Inflammatory macrophage treated with lipopolysaccharide for 4 hours (primary cell): Measurements from ENCODE around the gene CCDC7.
A peak's percentile ranks its signal among the peaks of the same experiment; 100 is the strongest.
"Not testable (repeated sequence)": the region's sequence is repeated elsewhere in the genome, so short reads cannot be mapped to it uniquely, and the experiment has no call there.

ENCODE experiments used
- DNase-seq: peaks from one replicate; pipeline ENCODE4 v3.0.0-alpha.2; 2020

CCDC7 gene

GRCh38 chr10:32738958-32739357 is 293.0 kb downstream of the CCDC7 start:
- no peak for DNase-seq

GRCh38 chr10:32744321-32744720 is 298.4 kb downstream of the CCDC7 start:
- DNase-seq = no peak

DNA sequence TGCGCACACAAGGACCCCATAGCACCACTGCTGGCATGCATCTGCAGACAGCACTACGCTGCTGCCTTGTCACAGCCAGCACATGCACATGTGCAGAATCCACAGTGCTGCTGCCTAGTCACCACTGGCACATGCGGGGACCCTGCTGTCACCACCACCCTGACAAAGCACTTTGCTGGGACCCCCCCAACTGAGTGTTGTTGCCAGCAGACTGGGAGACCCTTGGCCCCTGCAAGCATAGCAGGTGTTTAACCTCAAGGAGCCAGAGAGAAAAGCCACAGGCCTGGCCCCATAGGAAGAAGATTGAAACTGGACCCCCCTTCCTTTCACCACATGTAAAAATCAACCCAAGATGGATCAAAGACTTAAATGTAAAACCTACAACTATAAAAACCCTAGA is 300.9 kb downstream of the CCDC7 start:
- no peak for DNase-seq

DNA sequence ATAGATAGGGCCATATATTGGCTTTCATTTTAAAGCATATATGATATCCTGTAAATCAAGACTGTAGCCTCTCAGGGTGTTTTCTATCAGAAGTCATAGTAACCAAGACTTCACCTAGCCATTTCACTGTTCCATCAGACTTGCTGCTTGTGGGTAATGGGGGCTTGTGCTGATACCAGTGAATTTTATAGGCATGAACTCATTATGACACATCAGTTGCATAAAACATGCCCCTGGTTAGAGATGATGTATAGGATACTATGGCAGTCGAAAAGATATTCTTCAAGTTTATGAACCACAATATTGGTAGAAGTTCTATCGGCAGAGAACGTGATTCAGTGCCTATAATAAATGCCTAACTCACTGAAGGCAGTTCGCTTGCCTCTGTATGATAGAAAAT is 305.6 kb downstream of the CCDC7 start:
- DNase-seq = no peak

GRCh38 chr10:32754900-32755299 is 309.0 kb downstream of the CCDC7 start:
- not testable (repeated sequence) for DNase-seq

GRCh38 chr10:32771217-32771616 is 325.3 kb downstream of the CCDC7 start:
- no peak for DNase-seq

GRCh38 chr10:32773105-32773504 is 327.2 kb downstream of the CCDC7 start:
- DNase-seq = no peak

DNA sequence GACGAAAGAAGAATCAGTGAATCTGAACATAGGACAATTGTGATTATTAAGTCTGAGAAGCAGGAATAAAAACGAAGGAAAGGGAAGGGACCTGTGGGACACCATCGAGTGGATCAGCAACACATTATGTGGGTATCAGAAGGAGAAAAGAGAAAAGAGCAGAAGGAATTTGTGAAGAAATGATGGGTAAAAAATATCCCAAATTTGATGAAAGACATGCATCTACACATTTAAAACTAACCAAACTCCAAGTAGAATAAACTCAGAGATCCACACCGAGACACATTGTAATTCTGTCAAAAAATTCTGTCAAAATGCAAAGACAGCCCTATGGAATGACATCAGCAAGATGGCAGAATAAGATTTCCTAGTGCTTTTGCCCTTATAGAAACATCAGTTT is 341.0 kb downstream of the CCDC7 start:
- no peak for DNase-seq

DNA sequence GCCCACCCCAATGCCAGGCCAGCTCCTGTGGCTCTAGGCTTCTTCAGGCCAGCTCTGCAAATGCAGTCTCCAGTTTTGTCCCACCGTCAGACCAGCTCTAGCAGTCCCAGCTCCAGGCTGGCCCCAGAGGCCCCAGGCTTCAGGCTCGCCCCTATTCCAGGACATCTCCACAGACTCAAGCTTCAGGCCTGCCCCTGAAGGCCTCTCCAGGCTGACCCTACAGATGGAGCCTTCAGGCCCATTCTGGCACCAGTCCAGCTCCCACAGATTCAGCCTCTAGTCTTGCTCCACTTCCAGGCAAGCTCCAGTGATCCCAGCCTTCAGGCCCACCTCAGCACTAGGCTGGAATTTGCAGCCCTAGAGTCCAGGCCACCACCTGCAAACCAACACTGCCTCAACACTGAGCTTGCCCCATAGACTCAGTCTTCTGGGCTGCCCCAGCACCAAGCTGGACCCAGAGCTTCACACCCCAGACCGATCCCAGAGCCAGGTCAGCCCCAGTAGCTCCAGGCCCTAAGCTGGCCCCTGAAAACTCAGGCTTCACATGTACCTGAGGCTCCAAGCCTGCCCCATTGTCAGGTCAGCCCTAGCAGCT is 341.8 kb downstream of the CCDC7 start:
- DNase-seq = no peak

- DNase-seq = no peak
Observed at GRCh38 chr10:32788359-32788758, 342.4 kb downstream of the CCDC7 start.

DNA sequence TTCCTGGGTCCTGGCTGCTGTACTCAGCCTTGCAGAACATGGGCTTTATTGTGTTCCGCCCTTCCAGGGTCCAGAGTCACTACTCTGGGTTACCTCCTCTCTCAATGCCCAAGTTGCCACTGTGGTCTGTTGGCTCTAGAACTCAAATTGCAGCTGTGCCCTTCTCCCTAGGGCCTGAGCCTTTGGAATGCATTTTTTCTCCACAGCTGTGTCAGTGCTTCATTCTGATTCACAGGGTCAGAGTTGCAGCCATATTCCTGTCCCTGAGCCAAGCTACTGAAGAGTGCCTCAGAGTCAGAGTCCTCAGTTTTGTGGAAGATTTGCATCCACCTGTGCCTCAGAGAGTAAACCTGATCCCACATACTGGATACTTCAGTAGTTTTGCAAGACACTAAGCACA is 344.5 kb downstream of the CCDC7 start:
- no peak for DNase-seq

DNA sequence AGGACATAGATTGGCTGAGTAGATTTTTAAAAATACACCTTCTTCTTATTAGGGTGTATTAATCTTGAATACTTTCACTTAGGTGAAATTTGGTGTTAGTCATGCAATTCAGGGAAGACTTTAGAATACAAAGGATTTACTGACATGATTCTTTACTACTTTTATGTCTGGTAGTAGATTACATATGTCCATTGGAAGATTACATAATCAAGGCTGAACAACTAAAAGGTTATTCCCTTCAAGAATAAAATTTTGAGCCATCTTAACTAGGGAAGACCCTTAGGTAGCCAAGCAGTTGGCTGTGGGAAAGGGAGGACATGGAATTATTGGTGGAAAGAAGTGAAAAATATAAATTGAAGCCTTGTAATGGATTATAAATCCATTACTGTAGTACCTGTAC is 347.1 kb downstream of the CCDC7 start:
- no peak for DNase-seq

DNA sequence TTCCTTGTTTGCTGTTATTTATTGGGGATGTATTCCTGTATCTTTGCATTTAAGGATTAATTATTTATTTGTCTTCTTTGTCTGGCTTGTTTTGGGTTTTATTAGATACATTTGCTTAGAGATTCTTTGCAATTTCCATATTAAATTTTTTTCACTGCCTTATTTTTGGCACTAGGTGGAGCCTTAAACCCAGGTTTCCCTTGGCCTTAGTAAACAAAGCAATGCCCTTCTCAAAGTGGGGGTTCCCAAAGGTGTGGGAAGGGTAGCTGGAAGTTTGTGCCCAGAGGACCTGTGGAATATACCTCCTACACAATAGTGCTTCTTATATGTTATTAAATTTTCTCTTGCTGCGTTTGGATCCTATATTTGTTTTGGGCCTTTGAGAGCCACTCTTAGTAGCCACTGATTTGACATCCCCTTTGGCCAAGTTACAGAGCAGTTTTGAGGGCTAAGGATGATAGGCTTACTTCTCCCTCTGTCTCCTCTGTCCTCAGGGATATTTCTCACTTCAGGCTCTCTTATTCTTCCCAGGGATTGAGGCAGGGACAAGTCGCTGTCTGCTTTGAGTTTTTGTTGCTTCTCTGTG is 349.8 kb downstream of the CCDC7 start:
- DNase-seq = peak; percentile 11

- not testable (repeated sequence) for DNase-seq
Observed at GRCh38 chr10:32797393-32797792, 351.5 kb downstream of the CCDC7 start.

GRCh38 chr10:32846974-32847373 is 401.0 kb downstream of the CCDC7 start:
- DNase-seq = no peak

- DNase-seq = no peak
Observed at GRCh38 chr10:32851301-32851700, 405.4 kb downstream of the CCDC7 start.

GRCh38 chr10:32854435-32854834 is 408.5 kb downstream of the CCDC7 start:
- DNase-seq = no peak

- DNase-seq = no peak
Observed at GRCh38 chr10:32865170-32865569, 419.2 kb downstream of the CCDC7 start.

DNA sequence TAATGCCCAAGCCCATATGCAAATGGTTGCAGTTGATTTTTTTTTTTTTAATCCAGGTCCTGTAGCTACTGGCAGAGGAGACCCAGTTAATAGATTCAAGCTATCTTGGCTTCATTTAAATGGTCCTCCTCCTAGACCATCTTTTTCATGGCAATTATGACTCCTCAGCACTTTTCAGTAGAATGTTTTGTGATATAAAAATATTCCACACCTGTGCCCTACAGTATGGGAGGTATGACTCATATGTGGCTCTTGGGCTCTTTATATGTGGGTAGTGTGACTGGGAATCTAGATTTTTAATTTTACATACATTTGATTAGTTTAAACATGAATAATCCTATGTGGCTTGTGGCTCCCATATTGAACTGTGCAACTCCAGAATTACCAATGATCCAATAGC is 432.0 kb downstream of the CCDC7 start:
- no peak for DNase-seq

DNA sequence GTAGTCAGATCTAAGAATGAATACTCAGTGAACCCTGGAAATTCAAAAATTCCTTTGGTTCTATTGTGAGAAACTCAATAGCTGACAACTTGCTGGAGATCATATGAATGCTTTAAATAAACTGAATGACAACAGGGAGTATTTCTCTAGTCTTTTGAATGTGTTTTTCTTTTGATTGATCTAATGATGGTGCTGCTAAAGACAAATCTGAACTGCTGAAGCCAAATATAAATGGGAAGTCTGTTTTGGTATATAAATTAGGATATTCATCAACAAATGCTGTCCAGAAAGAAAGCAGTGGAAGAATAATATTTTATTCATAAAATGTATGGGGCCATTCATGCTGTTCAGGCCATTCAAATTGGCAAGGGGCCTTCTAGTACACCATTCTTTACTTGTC is 432.7 kb downstream of the CCDC7 start:
- DNase-seq = no peak

GRCh38 chr10:32882076-32882475 is 436.1 kb downstream of the CCDC7 start:
- DNase-seq = no peak

- DNase-seq = no peak
Observed at GRCh38 chr10:32887481-32887880, 441.5 kb downstream of the CCDC7 start.

GRCh38 chr10:32888161-32888927 is 442.4 kb downstream of the CCDC7 start:
- DNase-seq = no peak

- DNase-seq = no peak
Observed at GRCh38 chr10:32889631-32890212, 443.8 kb downstream of the CCDC7 start.
